ENCODE measurements around the gene ADGRB2. TPM values are rescaled to one million over a fixed set of nuclear protein-coding genes. Genes with fewer than 3 reads are reported as not detected.

ADGRB2 gene
- total RNA-seq, 1 donor = 5.8 TPM

GRCh38 chr1:31744165-31744888 lies 19.8 kb downstream of the ADGRB2 start:
- Histone ChIP-seq H3K79me2 (ENCODE audit: insufficient read depth, low read length) (no peaks in the 10 kb centered on the region), H3K4me1 (ENCODE audit: insufficient read depth, low read length) (no peaks in the 10 kb centered on the region), H3K27ac (ENCODE audit: low read depth, low read length) (no peak overlapping the region), H3K27me3 (ENCODE audit: insufficient read depth, low read length) (no peaks in the 10 kb centered on the region), H3K9me3 (ENCODE audit: low read depth, low read length) (no peaks in the 10 kb centered on the region), H3K4me2 (ENCODE audit: insufficient read depth, low read length) (no peak overlapping the region), H3K4me3 (ENCODE audit: insufficient read depth, low read length) (no peak overlapping the region), H2AFZ (ENCODE audit: low read length) (no peak overlapping the region), H4K20me1 (ENCODE audit: insufficient read depth, low read length) (peaks cover 15% of the 10 kb centered on the region), H3K36me3 (ENCODE audit: insufficient read depth, low read length) (no peaks in the 10 kb centered on the region)
- TF ChIP-seq CTCF (IDR thresholded peaks at IDR 0.05; ENCODE audit: extremely low read depth, low read depth, low read length) = no peak
- DNase-seq (ENCODE audit: insufficient read length, low spot score, missing footprints) = no peak

- Histone ChIP-seq H3K9me3 (ENCODE audit: low read depth, low read length) (no peaks in the 10 kb centered on the region), H3K36me3 (ENCODE audit: insufficient read depth, low read length) (no peaks in the 10 kb centered on the region)
- no peak for DNase-seq (ENCODE audit: insufficient read length, low spot score, missing footprints)
These were observed 21.5 kb downstream of the ADGRB2 start for GRCh38 chr1:31742462-31743212.

GRCh38 chr1:31739346-31739745 lies 24.8 kb downstream of the ADGRB2 start:
- Histone ChIP-seq H3K9me3 (ENCODE audit: low read depth, low read length) (no peaks in the 10 kb centered on the region), H3K27ac (ENCODE audit: low read depth, low read length) (no peak overlapping the region), H3K4me3 (ENCODE audit: insufficient read depth, low read length) (no peak overlapping the region), H3K36me3 (ENCODE audit: insufficient read depth, low read length) (no peaks in the 10 kb centered on the region), H3K4me1 (ENCODE audit: insufficient read depth, low read length) (peaks cover 2% of the 10 kb centered on the region), H4K20me1 (ENCODE audit: insufficient read depth, low read length) (no peaks in the 10 kb centered on the region), H3K27me3 (ENCODE audit: insufficient read depth, low read length) (no peaks in the 10 kb centered on the region), H3K79me2 (ENCODE audit: insufficient read depth, low read length) (no peaks in the 10 kb centered on the region), H3K4me2 (ENCODE audit: insufficient read depth, low read length) (no peak overlapping the region), H2AFZ (ENCODE audit: low read length) (no peak overlapping the region)
- TF ChIP-seq CTCF (IDR thresholded peaks at IDR 0.05; ENCODE audit: extremely low read depth, low read depth, low read length) = no peak
- no peak for DNase-seq (ENCODE audit: insufficient read length, low spot score, missing footprints)

More at GRCh38 chr1:31742462-31743212, 21.5 kb downstream of the ADGRB2 start:
- no peak overlapping the region for H3K4me2 ChIP-seq (ENCODE audit: insufficient read depth, low read length)
- no peak overlapping the region for H3K27ac ChIP-seq (ENCODE audit: low read depth, low read length)
- no peaks in the 10 kb centered on the region for H3K27me3 ChIP-seq (ENCODE audit: insufficient read depth, low read length)
- no peaks in the 10 kb centered on the region for H3K4me1 ChIP-seq (ENCODE audit: insufficient read depth, low read length)
- H4K20me1 ChIP-seq (ENCODE audit: insufficient read depth, low read length) = peaks cover 8% of the 10 kb centered on the region
- no peaks in the 10 kb centered on the region for H3K79me2 ChIP-seq (ENCODE audit: insufficient read depth, low read length)
- no peak overlapping the region for H2AFZ ChIP-seq (ENCODE audit: low read length)
- no peak overlapping the region for H3K4me3 ChIP-seq (ENCODE audit: insufficient read depth, low read length)
- TF ChIP-seq CTCF (IDR thresholded peaks at IDR 0.05; ENCODE audit: extremely low read depth, low read depth, low read length) = no peak

- no peak for DNase-seq (ENCODE audit: insufficient read length, low spot score, missing footprints)
- Histone ChIP-seq H3K4me3 (ENCODE audit: insufficient read depth, low read length) (no peak overlapping the region), H3K4me1 (ENCODE audit: insufficient read depth, low read length) (peaks cover 5% of the 10 kb centered on the region), H3K79me2 (ENCODE audit: insufficient read depth, low read length) (no peaks in the 10 kb centered on the region), H2AFZ (ENCODE audit: low read length) (no peak overlapping the region), H3K4me2 (ENCODE audit: insufficient read depth, low read length) (no peak overlapping the region), H4K20me1 (ENCODE audit: insufficient read depth, low read length) (no peaks in the 10 kb centered on the region), H3K27ac (ENCODE audit: low read depth, low read length) (no peak overlapping the region), H3K27me3 (ENCODE audit: insufficient read depth, low read length) (no peaks in the 10 kb centered on the region), H3K9me3 (ENCODE audit: low read depth, low read length) (no peaks in the 10 kb centered on the region), H3K36me3 (ENCODE audit: insufficient read depth, low read length) (no peaks in the 10 kb centered on the region)
- TF ChIP-seq CTCF (IDR thresholded peaks at IDR 0.05; ENCODE audit: extremely low read depth, low read depth, low read length) = no peak
These were observed 27.5 kb downstream of the ADGRB2 start for GRCh38 chr1:31736675-31737074.

All from osteoblast (primary cell).